Activated CD4-positive, alpha-beta T cell treated with anti-CD3 and anti-CD28 coated beads, Interleukin-10, Interleukin-2, amounts not matched to agents 100 ng/mL and 50 ng/mL, durations not matched to agents 16 hours and 8 hours (primary cell): Measurements from ENCODE around the gene ACSF2.
"Not testable (repeated sequence)": the region's sequence is repeated elsewhere in the genome, so short reads cannot be mapped to it uniquely, and the experiment has no call there.

Experiments used
- DNase-seq: peaks from one replicate; pipeline ENCODE4 v3.0.0-alpha.2; 2020

Gene ACSF2

DNA sequence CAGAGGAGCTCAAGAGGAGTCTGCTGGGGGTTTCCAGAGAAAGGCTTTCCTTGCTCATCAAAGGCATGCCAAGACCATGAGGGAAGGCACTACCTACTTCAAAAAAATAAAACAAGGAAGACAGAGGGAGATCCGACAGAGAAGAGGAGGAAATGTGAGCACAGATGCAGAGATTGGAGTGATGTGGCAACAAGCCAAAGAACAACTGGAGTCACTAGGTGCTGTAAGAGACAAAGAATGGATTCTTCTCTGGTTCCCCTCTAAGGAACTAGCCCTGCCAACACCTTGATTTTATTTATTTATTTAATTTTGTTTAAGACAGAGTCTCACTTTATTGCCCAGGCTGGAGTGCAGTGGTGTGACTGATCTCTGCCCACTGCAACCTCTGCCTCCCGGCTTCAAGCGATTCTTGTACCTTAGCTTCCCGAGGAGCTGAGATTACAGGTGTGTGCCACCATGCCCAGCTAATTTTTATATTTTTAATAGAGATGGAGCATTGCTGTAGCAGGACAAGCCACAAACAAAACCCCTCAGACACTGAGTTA is 13.8 kb upstream of the ACSF2 start:
- DNase-seq = no peak

DNA sequence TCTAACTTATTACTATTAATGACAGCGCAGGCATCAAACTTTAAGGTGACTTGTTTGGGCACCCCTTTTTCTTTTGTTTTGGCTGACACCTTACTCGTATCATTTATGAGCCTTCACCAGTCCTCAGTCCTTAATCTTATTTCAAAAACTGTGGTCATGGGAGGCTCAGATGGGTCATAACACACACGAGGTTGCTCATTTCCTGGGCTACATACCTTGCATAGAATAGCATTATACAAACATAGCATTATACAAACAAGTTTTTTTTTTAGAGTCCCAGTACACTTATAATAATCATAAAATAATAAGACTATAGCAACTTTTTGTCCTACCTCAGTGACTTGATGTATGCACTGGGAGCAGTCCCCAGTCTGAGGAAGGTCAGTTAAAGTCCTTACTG is 11.2 kb upstream of the ACSF2 start:
- DNase-seq = no peak

DNA sequence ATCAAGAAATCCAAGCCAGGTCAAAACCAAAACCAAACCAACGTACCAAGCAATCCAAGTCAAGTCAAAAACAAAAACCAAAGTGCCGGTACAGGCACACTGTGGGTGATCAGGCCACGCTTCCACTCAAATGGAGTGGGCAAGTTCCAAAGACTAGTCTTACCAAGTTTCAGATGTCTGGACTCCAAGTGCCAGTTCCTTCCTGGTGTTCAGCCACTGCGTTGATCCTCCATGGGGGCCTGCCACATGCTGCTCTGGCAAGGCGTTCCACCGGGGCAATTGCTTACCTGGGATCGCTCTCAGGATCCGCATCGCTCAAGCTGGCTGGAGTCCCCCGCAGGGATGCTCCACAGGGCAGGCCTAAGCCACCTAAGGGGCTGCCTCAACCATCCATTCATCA is 6.4 kb upstream of the ACSF2 start:
- DNase-seq = not testable (repeated sequence)

DNA sequence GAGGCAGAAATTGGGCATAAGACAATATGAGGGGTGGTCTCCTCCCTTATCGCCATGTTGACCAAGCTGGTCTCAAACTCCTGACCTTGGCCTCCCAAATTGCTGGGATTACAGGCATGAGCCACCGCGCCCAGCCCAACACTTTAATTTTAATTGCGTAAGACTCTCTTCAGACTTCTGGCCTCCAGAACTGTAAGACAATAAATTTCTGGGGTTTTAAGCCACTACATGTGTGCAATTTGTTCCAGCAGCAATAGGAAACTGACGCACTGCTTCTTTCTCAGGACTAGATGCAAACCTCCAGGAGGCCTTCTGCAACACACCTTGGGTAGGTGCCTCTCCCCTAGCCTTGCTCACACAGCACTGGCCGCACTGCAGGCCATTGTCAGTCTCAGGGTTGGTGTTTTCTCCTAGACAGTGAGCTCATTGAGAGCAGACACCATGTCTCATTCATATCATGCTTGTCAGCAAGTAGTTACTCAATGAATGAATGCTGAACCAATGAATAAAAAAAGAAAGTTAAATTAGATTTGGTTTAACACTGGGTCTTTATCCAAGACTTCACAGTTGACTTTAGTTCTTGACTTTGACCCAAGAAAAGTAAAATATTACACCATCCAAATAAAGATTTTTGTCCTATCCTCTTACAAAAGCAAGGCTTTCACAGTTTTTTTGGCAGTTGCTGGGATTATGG is 5.5 kb upstream of the ACSF2 start:
- no peak for DNase-seq

DNA sequence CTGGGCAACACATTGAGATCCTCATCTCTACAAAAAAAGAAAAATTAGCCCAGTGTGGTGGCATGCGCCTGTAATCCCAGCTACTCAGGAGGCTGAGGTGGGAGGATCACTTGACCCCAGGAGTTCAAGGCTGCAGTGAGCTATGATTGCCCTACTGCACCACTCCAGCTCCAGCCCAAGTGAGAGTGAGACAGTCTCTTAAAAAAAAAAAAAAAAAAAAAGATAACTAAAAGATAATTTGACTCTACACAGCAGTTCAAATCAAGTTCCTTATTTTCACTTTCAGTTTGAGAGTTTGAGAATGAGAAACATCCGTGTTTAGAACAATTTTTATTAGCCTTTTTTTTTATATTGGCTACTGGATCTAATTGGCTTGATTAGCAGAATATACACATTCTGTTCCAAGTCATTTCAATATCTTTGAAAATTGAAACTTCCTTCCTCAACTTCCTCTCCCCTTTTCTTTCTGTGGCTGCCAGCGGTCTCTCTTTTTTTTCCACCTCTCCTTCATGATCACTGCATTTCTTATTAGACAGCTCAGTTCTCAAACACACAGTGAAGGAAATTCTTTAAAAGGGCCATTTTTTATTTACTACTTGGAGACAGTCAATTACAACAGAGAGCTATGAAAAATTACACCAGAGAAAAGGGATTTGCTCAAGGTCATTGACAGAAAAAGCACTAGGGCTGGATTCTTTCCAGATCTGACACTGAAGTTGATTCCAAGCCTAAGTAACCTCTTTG is 4.5 kb upstream of the ACSF2 start:
- peak; percentile 17 for DNase-seq

DNA sequence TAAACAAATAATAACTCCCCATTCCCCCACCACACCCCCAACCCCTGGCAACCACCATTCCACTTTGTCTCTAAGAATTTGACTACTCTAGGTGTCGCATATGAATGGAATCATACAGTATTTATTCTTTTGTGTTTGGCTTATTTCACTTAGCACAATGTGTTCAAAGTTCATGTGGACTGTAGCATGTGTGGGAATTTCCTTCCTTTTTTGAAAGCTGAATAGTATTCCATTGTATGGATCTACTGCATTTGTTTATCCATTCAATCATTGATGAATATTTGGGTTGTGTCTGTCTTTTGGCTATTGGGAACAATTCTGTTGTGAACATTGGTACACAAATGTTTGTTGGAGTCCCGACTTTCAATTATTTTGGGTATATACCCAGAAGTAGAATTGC is 3.3 kb upstream of the ACSF2 start:
- DNase-seq = no peak

DNA sequence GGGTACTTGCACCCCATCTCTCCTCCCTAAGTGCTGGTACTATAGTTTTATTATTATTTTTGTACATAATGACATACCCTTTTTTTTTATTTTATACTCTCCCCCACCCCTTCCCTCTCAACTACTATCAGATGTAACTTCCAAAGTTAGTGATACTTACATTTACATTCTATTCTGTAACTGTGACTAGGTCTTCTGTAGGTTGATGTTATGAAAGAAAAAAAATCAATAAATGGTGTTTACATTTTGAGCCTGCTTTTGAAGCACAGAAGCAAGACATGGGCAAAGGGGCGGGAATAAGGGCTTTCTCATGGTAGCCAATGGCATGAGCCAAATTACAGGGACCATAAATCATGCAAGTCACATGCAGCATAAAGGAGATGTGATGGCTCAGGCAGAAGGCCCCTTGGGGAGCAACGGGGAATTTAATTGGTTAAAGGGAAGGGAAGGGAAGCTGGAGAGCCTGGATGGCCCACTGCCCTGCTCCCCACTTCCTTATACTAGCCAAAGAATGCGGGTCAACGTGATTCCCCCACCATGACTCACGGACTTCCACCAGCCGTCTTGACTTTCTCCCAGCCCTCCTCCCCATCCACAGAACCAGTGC is 2.4 kb upstream of the ACSF2 start:
- no peak for DNase-seq

DNA sequence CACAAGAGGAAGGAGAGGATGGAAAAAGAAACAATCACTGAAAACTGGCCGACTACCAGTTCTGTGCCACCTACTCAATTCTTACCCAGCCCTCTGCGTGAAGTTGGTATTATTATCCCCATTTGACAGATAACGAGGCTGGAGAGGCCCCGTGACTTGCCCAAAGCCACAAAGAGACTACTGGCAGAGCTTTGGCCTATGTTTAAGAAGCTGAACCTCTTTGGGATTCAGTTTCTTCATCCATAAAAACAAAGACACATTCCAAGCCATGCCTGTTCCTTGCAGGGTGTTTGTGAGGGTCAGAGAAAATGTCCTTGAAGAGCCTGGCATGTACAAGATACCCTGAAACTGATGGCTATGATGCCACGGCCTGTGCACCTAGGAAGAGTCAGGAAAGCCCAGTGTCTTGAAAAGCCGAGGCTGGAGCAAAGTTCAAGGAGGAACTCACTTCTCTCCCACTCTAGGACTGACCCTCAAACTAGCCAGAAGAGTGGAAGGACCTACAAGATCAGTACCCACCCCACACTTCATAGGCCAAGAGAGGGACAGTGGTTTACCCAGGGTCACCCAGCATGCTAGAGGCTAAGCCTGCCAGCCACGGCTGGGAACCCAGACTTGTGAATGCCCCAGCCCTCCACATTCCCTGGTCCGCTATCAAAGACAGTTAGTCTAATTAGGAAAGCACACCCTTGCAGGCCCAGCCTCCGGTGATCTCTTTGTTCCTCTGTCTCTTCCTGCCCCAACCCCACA is 1.6 kb upstream of the ACSF2 start:
- DNase-seq = no peak

DNA sequence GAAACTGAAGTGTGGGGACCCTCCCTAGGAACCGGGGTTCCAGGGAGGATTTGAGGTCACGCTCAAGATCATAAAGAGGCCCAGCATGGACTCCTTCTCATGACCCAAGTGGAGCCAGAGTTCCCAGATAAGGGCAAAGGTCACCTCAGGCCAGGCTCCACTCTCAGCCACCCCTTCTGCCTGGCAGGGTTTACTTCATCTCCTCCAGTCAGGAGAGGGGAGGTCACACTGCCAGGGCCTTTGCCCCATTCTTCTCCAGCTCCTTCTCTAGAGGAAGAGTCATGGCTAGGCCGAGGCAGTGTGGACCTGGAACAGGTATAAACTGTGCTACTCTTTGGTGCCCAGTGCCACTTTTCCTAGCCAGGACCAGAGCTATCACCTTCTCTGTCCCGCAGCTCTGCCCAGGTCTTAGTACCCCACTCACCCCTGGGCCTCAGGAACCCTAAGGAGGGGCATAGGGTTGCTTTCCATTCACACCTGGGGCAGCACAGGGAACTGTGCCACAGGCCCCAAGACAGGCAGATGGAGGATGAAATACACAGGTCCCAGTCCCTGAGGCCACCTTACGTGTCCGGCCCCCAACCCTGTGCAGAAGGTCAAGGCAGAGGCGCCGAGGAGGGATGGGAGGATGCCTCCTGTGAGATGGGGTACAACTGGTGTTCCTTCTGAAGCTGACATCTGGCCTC is 879 bp upstream of the ACSF2 start:
- DNase-seq = no peak

DNA sequence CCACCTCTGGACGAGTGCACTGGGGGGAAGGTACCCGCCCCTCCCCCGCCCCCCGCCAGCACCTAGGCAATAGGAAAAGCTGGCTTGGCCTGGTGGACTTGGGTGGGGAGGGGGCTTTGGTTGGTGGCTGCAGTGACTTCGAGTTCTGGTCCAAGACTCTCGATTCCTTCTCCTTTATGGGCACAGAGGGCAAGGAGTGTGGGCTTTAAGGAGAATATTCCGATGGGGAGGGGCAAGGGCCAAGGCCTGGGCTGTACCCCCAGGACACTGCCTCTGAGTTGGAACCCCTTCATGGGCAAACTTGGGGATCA is 409 bp downstream of the ACSF2 start:
- no peak for DNase-seq

DNA sequence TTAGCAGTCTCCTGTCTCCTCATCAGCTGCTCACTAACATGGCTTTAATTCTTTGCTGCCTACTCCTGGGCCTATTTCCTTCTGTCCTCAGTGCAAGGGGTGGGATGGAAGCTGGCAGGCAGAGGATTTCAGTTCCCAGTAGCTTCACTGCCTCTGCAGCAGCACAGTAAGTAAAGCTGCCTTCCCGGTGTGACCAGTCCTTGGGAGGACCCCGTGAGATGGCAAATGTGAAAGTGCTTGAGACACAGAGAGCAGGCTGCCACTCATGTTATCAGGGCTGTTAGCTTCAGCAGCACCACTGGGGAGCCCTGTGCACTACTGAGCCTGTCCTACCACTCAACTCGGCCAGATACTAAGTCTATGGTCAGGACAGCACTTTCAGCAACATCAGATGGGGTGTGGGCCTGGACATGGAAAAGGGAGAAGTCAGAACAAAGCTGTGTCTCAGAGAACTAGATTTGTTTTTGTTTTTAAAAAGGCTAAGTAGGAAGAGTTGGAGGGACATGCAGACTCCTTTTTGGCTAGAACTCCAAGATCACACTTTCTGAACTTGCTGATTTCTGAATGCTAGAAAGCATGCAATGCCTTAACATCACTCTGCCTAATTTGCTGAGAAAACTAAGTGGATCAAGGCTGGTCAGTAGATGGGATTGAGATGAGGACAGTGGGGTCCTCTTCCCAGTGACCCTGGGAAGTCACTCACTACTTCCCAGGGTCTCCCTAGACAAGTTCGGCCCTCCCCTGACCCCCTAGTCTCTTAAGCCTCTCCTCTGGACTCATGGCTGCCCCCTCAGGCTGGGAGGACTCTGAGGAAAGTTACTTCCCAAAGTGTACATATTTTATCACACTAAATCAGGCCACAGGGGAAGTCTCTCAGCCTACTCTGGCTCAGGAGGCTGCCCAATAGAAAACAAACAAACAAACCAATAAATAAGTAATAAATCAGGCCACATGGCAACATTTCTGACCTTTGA is 1.1 kb downstream of the ACSF2 start:
- peak; percentile 44 for DNase-seq

DNA sequence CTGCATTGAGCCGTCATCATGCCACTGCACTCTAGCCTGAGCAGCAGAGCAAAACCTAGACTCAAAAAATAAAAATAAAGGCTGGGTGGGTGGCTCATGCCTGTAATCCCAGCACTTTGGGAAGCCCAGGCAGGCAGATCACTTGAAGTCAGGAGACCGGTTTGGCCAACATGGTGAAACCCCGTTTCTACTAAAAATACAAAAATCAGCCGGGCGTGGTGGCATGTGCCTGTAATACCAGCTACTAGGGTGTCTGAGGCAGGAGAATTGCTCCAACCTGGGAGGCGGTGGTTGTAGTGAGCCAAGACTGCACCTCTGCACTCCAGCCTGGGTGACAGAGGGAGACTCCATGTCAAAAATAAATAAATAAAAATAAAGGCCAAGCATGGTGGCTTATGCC is 2.1 kb downstream of the ACSF2 start:
- not testable (repeated sequence) for DNase-seq

DNA sequence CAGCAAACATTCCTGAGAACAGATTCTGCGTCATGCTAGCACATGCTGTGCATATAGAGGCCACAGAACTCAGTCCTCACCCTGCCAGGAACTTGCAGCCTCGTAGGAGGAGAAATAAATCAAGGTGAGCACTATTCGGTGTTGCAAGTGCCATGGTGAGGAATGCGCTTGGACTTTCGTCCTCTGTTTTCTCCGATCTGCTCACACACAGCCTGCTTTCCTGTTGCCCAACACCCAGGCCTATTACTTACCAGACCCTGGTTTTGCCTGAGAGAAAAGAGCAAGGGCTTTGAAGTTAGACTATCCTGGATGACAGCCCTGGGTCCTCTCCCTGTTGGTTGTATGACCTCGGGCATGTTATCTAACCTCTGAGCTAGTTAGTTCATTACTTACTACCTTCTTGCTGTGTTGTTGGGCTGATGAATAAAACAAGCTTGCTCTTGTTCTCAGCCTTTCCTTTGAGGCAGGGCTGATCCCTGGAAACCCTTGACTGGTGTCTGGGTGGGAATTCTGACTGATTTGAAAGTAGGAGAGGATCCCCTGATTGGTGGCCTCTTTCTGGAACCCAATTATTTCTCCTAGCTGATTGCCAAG is 2.9 kb downstream of the ACSF2 start:
- no peak for DNase-seq

DNA sequence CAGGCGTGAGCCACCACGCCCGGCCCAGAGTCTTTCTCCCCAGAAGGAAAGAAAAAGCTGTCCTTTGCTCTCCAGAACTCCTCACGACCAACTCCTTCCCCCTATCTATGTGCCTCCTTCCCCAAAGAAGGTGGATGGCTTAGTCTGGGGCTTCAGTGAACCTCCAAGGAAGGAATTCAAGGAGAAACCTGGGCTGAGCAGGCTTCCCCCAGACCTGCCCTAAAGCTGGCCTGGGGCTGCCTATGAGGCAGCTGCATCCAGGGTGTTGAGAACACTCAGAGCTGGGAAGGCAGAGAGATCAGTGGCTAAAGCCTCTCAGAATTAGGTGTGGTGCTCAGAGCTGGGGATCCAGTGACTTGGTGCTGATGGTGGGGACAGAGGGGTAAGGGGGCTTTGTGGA is 3.8 kb downstream of the ACSF2 start:
- no peak for DNase-seq

DNA sequence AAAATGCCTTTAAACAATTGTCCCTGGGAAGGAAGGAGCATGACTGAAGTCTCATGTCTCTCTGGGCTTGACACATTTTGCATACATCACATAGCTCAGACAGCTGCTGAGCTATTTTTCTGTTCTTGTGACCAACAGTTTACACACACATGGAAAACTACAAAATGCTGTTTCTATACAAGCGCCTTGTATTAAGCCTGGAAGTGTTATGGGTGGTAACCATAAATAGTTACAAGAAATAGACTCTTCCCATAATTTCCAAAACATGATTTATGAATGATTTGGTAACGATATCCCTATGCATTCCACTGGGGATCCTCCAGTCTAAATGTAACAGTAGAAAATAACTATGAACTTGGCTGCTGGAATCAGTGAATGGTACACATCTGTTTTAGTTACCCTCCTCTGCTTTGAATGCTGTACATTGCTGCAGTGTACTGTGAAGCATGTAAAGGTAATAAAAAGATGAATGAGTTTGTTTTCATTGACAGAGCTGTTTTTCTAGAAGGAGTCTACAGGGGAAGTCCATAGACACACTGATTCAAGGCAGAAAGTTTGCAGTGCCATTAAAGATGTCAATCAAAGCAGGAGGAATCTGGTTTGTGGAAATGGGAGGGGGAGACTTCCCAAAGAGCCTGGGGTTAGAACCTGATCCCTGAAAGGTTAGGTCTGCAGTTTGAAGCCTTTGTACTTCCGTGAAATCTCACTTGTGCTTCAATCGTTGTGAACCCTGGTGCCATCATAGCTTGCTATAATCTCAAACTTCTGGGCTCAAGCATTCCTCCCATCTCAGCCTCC is 5.0 kb downstream of the ACSF2 start:
- DNase-seq = no peak

DNA sequence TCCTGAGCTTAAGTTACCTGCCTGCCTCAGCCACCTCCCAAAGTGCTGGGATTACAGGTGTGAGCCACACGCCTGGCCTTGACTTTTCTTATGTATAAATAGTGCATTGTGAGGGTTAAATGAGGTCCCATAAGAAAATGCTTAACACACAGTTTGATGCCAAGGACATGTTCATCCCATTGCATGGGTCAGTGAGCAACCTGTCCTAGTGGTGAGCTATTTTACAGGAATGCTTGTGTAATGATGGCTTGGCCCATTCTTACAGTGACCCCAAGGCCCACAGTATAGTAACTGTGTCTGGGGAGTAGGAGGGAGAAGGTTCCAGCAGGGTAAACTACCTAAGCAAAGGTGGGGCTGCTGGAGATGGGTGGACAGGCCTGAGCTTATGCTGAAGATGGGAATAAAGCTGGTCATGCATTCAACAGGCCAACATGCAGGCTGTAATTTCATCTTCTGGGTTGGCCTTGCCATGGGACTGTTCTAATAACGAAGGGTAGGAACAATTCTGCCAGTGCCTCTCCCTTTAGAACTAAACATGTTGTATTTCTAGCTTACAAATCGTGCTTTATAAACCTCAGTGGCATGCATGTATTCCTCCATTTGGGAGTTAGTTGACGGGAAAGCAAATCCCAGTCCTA is 6.2 kb downstream of the ACSF2 start:
- DNase-seq = no peak

DNA sequence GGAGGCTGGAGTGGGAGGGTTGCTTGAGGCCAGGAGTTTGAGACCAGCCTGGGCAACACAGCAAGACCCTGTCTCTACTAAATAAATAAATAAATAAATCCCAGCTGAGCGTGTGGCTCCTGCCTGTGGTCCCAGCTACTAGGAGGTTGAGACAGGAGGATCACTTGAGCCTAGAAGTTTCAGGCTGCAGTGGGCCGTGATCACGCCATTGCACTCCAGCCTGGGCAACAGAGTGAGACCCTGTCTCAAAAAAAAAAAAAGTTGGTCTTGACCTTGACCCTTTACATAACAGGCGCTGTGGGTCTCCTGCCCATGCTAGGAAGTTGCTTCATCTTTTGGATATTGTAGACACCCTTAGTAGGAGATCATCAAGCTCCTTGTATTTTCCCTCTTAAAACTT is 11.4 kb downstream of the ACSF2 start:
- no peak for DNase-seq

DNA sequence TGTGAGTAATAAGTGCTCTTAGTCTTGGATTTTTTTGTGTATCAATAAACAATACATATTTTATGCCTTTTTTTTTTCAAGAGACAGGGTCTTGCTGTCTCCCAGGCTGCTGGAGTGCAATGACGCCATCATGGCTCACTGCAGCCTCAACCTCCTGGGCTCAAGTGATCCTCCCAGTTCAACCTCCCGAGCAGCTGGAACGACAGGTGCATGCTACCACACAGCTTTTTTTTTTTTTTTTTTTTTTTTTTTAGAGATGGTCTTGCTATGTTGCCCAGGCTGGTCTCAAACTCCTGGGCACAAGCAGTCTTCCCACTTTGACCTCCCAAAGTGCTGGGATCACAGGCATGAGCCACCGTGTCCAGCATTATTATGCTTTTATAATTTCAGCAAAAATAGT is 13.0 kb downstream of the ACSF2 start:
- DNase-seq = no peak

DNA sequence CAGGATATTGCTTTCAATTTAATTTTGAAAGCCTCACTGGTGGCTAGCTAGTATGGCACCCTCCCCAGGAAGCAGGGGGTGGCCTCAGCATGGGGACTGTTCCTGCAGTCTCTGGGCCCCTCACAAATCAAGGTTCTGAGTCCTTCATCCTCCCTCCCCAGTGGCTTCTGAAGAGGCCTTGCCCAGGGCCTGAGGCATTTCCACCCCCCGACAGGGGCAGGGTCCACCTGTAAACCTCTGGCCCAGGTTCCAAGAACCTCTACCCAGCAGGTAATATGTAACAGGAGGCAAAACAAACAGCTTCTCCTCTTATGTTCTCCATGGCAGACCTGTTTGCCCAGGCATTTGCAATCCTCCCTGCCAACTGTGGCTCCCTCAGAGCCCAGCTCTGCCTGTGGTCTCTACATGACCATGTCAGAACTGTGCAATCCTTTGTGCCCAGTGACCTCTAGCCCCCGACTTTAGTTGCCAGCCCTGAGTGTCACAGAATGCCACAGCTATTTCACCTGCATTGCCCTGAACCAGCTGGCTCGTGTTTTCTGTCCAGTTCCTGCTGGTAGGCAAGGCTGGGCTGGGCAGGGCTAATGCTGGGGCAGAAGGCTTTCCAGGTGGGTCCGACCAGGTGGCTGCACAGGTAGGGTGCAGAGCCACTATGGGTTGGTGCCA is 14.3 kb downstream of the ACSF2 start:
- DNase-seq = no peak
